Naive thymus-derived CD4-positive, alpha-beta T cell (primary cell): ENCODE results near the gene PTPN20. TPM values are rescaled to one million over a fixed set of nuclear protein-coding genes. Genes with fewer than 3 reads are reported as not detected.
A peak's percentile ranks its signal among the peaks of the same experiment; 100 is the strongest.

Experiments used
- ATAC-seq: fragments of 150-1000 bp; cut with Tn5 transposase; 2 replicates; pipeline ENCODE4 v1.10.0; 2021; ENCODE audit warnings: mild to moderate bottlenecking, moderate library complexity
- CTCF ChIA-PET: fragments of 350-600 bp; sonication (Branson Sonifier 250); formaldehyde crosslinking; loops from one replicate; lab custom pipeline; 2021; ENCODE audit warnings: antibody characterized with exemption; lab: Charles Lee
- POLR2A ChIA-PET: fragments of 350-600 bp; sonication (Branson Sonifier 250); formaldehyde crosslinking; loops from one replicate; lab custom pipeline; 2021; ENCODE audit warnings: antibody characterized with exemption, inconsistent platforms; lab: Charles Lee
- DNase-seq, 9 donors: peaks; one replicate each; pipeline versions ENCODE4 v3.0.0 to v3.0.0-alpha.2; 2020 to 2022; ENCODE audit warnings: mixed read lengths in 1 of 9
- H3K27ac ChIP-seq: one replicate; pipeline ENCODE4 v1.7.0; 2013; ENCODE audit warnings: mild to moderate bottlenecking, low read depth, low read length, moderate library complexity
- H3K27me3 ChIP-seq, 2 donors: one replicate each; pipeline ENCODE4 v1.7.0; 2013; ENCODE audit warnings: low read length in 2 of 2, mild to moderate bottlenecking in 2 of 2, moderate library complexity in 2 of 2; ENCODE audit not compliant: control insufficient read depth in 2 of 2, insufficient read depth in 2 of 2
- H3K36me3 ChIP-seq, 3 experiments: 1 replicate in 2 of 3; 2 replicates in 1 of 3; pipeline ENCODE4 v1.7.0; 2013; ENCODE audit warnings: low read length in 3 of 3, mild to moderate bottlenecking in 3 of 3, moderate library complexity in 1 of 3; ENCODE audit not compliant: insufficient read depth in 3 of 3, control insufficient read depth in 2 of 3
- H3K4me1 ChIP-seq, 2 donors: one replicate each; pipeline ENCODE4 v1.7.0; 2013; ENCODE audit warnings: low read length in 2 of 2, mild to moderate bottlenecking in 2 of 2, moderate library complexity in 1 of 2; ENCODE audit not compliant: control insufficient read depth in 2 of 2, insufficient read depth in 2 of 2
- H3K4me3 ChIP-seq: 2 replicates; pipeline ENCODE4 v1.7.0; 2013; ENCODE audit warnings: mild to moderate bottlenecking, low read length
- H3K9me3 ChIP-seq, 3 experiments: 1 replicate in 2 of 3; 2 replicates in 1 of 3; pipeline ENCODE4 v1.7.0; 2013; ENCODE audit warnings: low read length in 3 of 3; ENCODE audit not compliant: control insufficient read depth in 2 of 3
- H3K27ac Mint-ChIP-seq, 9 donors: one replicate each; pipeline ENCODE4 v1.8.0; 2020 to 2022; ENCODE audit warnings: mixed read lengths in 9 of 9, mild to moderate bottlenecking in 8 of 9, moderate library complexity in 5 of 9, inconsistent platforms in 2 of 9
- H3K27me3 Mint-ChIP-seq, 5 donors: one replicate each; pipeline ENCODE4 v1.8.0; 2021 to 2022; ENCODE audit warnings: mixed read lengths in 5 of 5, mild to moderate bottlenecking in 1 of 5
- H3K36me3 Mint-ChIP-seq, 5 donors: one replicate each; pipeline ENCODE4 v1.8.0; 2020 to 2022; ENCODE audit warnings: mixed read lengths in 5 of 5, mild to moderate bottlenecking in 3 of 5, inconsistent platforms in 1 of 5
- H3K4me1 Mint-ChIP-seq, 7 donors: one replicate each; pipeline ENCODE4 v1.8.0; 2020 to 2022; ENCODE audit warnings: mixed read lengths in 7 of 7, mild to moderate bottlenecking in 3 of 7, inconsistent platforms in 1 of 7
- H3K4me3 Mint-ChIP-seq, 10 donors: one replicate each; pipeline ENCODE4 v1.8.0; 2020 to 2022; ENCODE audit warnings: mild to moderate bottlenecking in 10 of 10, mixed read lengths in 10 of 10, moderate library complexity in 6 of 10, inconsistent platforms in 2 of 10
- H3K9me3 Mint-ChIP-seq, 11 donors: one replicate each; pipeline ENCODE4 v1.8.0; 2020 to 2022; ENCODE audit warnings: mixed read lengths in 11 of 11, mild to moderate bottlenecking in 4 of 11, inconsistent platforms in 1 of 11, moderate library complexity in 1 of 11
- intact Hi-C, 2 donors: fragments of 100-400 bp; cut with micrococcal nuclease; formaldehyde crosslinking; loops; one replicate each; pipeline ENCODE4 v1.15.1; 2023
- polyA plus RNA-seq, 2 donors: library from polyadenylated mRNA; unstranded; fragments of 300-500 nt; fragmentation: Illumina TruSeq; gene quantifications; one replicate each; pipeline ENCODE4 v1.2.3, GENCODE V29; 2021
- total RNA-seq, 6 experiments: library from RNA in 5 of 6; stranded (reverse) in 5 of 6; gene quantifications; 1 replicate in 5 of 6; 2 replicates in 1 of 6; pipeline ENCODE4 v1.2.3 and lab custom pipeline; 2021 to 2026

PTPN20 gene
- total and polyA plus RNA-seq, 7 experiments from 2014 or later, result 0.22 to 3.8 (median 1.7) TPM

DNA sequence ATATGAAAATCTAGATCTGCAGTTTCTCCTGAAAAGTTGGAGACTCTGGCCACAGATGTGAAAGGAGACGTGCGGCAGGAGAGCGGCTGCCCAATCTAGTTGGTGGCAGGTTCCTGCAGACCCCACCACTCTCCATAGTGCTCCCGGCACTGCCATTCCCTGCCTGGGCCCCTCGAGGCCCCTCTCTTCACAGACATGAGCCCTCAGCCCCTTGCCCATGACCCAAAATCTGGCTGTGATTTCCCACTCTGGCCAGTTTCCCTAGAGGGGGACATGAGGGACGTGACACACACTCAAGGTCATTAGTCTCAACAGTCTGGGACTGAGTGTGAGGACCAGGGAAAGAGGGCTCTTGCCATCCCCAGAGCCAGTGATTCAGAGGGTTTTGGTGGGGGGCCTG lies 138.7 kb downstream of the PTPN20 start:
- Histone ChIP-seq H3K27me3 (no peaks in the 10 kb centered on the region), H3K9me3 (no peaks in the 10 kb centered on the region), H3K27ac (no peak overlapping the region), H3K4me3 (no peak overlapping the region), H3K36me3 (no peaks in the 10 kb centered on the region), H3K4me1 (peaks cover 6 to 14% of the 10 kb centered on the region in 2 donors)
- H3K27me3 Mint-ChIP-seq, result no peaks in the 10 kb centered on the region
- no peaks in the 10 kb centered on the region for H3K36me3 Mint-ChIP-seq
- POLR2A ChIA-PET, result interaction anchor here (3.2 kb wide), 1 partner anchor 261 kb away, joined by 31 read pairs; no protein-coding TSS in a partner anchor
- H3K4me1 Mint-ChIP-seq, result peaks cover 7 to 24% (median 19%) of the 10 kb centered on the region in 7 donors
- intact Hi-C loops, result loop anchor here in 1 of 2 donors (10.0 kb wide), 1 partner anchor 115 kb away; no protein-coding TSS in a partner anchor
- no peak for ATAC-seq
- peak overlapping the region in 5 of 9 donors; percentile 7 to 61 (median 30) for H3K27ac Mint-ChIP-seq
- DNase-seq, result no peak
- CTCF ChIA-PET, result interaction anchor here (0.8 to 2.7 kb wide), 3 partner anchors 116 to 261 kb away, joined by 3 to 14 read pairs (median 3); no protein-coding TSS in a partner anchor
- H3K9me3 Mint-ChIP-seq, result peaks cover 0 to 3% (median 0%) of the 10 kb centered on the region in 11 donors
- no peak overlapping the region for H3K4me3 Mint-ChIP-seq

DNA sequence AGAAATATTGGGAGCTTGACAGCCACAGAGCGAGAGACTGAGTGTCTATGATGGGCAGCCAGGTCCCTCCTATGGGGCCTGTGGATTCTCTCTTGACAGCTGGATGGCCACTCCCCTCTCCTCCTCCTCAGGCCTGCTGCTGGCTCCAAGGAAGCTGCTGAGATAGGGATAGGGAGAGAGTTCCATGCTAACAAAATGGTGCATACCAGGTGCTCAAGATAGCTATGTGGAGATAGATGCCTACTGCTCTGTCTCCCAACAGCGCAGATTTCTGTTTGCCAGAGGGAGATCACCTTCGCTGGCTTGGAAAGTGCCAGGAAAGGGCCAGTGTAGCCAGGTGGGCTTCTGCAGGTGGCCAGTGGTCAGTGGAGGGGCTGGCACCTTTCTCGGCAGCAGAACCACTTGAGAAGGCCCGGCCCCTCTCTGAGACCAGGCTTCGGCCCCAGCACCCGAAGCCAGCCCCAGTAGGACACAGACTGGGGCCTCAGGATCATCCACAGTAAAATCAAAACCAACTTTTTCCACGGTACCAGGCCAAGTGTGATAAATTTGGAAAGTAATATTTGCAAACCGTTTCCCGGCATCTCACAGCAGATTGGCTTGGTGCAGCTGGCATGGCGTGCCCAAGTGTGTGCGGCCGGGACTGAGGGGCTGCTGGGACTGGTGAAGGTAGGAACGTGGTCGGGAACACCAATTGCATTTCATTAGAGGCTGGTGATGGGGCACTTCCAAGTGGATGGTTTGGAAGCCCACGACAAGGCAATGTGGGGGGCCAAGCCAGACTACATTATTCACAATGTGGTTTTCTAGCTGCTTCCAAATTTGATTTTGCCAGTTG lies 139.6 kb downstream of the PTPN20 start:
- no peak overlapping the region for H3K4me3 Mint-ChIP-seq
- no peaks in the 10 kb centered on the region for H3K27me3 Mint-ChIP-seq
- DNase-seq, result no peak
- peaks cover 0 to 3% (median 0%) of the 10 kb centered on the region in 11 donors for H3K9me3 Mint-ChIP-seq
- Histone ChIP-seq H3K27ac (no peak overlapping the region), H3K4me1 (peaks cover 6 to 14% of the 10 kb centered on the region in 2 donors), H3K36me3 (no peaks in the 10 kb centered on the region), H3K9me3 (no peaks in the 10 kb centered on the region), H3K4me3 (no peak overlapping the region), H3K27me3 (no peaks in the 10 kb centered on the region)
- H3K27ac Mint-ChIP-seq, result peak overlapping the region in 6 of 9 donors; percentile 14 to 61 (median 45)
- POLR2A ChIA-PET, result no interaction called here
- CTCF ChIA-PET, result interaction anchor here (0.9 kb wide), 1 partner anchor 260 kb away, joined by 3 read pairs; no protein-coding TSS in a partner anchor
- no peak for ATAC-seq
- no peaks in the 10 kb centered on the region for H3K36me3 Mint-ChIP-seq
- intact Hi-C loops, result no loop called here
- peaks cover 7 to 26% (median 19%) of the 10 kb centered on the region in 7 donors for H3K4me1 Mint-ChIP-seq

DNA sequence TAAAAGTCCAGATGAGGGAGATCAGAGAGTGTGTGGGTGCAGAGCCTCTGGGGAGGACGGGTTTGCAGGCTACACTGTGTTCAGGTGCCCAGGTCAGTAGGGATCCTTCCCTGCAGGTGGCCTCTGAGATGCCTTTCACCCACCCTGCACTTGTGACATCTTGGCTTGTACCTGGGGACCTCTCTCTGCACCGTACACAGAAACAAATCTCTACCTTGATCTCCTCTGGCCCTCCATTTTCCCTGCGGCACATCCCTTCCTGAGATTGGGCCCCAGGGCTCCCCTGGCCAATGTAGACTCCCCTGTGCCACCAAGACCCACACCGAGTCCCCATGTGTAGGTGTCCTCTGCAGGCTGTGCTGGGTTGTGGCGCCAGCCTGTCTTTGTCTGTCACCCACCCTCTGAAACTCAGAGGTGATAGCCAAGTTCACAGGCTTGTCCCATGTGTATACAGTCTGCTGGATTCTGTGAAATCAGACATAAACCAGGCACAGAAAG lies 140.6 kb downstream of the PTPN20 start:
- H3K27ac ChIP-seq, result no peak overlapping the region
- ChIA-PET CTCF (interaction anchor here (1.3 kb wide), 1 partner anchor 260 kb away, joined by 4 read pairs; no protein-coding TSS in a partner anchor), POLR2A (interaction anchor here (0.6 kb wide), 1 partner anchor 147 kb away, joined by 3 read pairs; no protein-coding TSS in a partner anchor)
- H3K4me3 ChIP-seq, result no peak overlapping the region
- no peaks in the 10 kb centered on the region for H3K27me3 Mint-ChIP-seq
- ATAC-seq, result no peak
- H3K36me3 Mint-ChIP-seq, result no peaks in the 10 kb centered on the region
- no peaks in the 10 kb centered on the region for H3K9me3 ChIP-seq
- H3K9me3 Mint-ChIP-seq, result peaks cover 0 to 3% (median 0%) of the 10 kb centered on the region in 11 donors
- no peaks in the 10 kb centered on the region for H3K36me3 ChIP-seq
- intact Hi-C loops, result no loop called here
- no peak for DNase-seq
- H3K27me3 ChIP-seq, result no peaks in the 10 kb centered on the region
- H3K27ac Mint-ChIP-seq, result no peak overlapping the region
- no peak overlapping the region for H3K4me3 Mint-ChIP-seq
- peaks cover 6 to 14% of the 10 kb centered on the region in 2 donors for H3K4me1 ChIP-seq
- peaks cover 7 to 30% (median 24%) of the 10 kb centered on the region in 7 donors for H3K4me1 Mint-ChIP-seq
